ENCODE data around the gene RYR3. TPM values are rescaled to one million over a fixed set of nuclear protein-coding genes. Genes with fewer than 3 reads are reported as not detected.
"Not testable (repeated sequence)": the region's sequence is repeated elsewhere in the genome, so short reads cannot be mapped to it uniquely, and the experiment has no call there.

The RYR3 gene
- total RNA-seq, 1 experiment from 2014 or later: not detected

DNA sequence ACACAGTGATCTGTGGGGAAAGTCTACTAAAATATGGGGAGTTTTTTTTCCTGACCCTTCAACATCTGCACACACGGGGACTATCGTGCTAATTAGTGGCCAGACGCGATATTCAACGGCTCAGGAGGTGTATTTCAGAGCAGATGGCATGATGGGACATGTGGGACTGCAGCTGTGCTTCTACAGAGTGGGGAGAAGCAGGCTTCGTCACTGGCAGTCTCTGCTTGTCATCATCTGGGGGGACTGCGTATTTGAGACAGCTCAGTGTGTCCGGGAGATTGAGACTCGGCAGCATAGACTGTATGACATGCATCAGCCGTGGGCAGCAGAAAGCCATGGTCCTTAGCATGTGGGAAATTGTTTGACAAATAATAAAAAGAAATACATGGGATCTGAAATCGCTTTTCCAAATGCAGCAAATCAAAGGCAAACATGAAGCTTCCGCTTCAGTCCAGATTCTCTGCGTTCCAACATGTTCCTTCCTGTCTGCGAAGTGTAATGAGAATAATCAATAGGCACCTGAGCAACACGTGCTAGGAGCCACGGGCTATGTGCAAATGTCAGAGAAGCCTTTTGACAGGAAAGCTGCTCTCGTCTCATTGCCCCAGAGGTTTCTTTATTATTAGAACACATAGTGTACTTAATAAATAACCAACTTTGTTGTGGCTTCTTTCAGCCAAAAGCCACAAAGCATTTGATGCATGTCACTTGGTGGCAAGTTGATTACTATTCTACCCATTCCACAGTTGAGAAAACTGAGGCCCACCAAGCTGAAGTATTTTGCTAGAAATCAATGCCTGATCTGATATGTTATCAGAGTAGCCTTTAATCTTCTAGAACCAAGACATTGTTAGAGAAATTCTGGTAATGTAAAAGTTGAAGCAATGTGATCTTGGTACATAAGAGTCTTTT is 276.3 kb downstream of the RYR3 start:
- no peaks in the 10 kb centered on the region for H3K36me3 ChIP-seq (ENCODE audit: insufficient read depth, low read length)
- H4K20me1 ChIP-seq (ENCODE audit: insufficient read depth, low read depth, low read length): no peaks in the 10 kb centered on the region
- no peaks in the 10 kb centered on the region for H3K79me2 ChIP-seq (ENCODE audit: low read length)
- H3K4me3 ChIP-seq (ENCODE audit: low read length): no peak overlapping the region
- no peaks in the 10 kb centered on the region; the same call in 1 of the 2 replicates for H3K27me3 ChIP-seq (ENCODE audit: low read length)
- H3K4me2 ChIP-seq (ENCODE audit: low read depth, low read length, poor library complexity, severe bottlenecking): no peak overlapping the region
- no peaks in the 10 kb centered on the region for H3K9me3 ChIP-seq (ENCODE audit: low read length)
- no peak overlapping the region for H2AFZ ChIP-seq (ENCODE audit: low read length)
- H3K9me2 ChIP-seq (replicated peaks; ENCODE audit: insufficient read depth, low read length): no peaks in the 10 kb centered on the region
- no peak overlapping the region for H3K27ac ChIP-seq (ENCODE audit: low read length)
- no peaks in the 10 kb centered on the region for H3K4me1 ChIP-seq (ENCODE audit: low read length)
- H3K9ac ChIP-seq (ENCODE audit: low read length): no peak overlapping the region
- no peak for DNase-seq

DNA sequence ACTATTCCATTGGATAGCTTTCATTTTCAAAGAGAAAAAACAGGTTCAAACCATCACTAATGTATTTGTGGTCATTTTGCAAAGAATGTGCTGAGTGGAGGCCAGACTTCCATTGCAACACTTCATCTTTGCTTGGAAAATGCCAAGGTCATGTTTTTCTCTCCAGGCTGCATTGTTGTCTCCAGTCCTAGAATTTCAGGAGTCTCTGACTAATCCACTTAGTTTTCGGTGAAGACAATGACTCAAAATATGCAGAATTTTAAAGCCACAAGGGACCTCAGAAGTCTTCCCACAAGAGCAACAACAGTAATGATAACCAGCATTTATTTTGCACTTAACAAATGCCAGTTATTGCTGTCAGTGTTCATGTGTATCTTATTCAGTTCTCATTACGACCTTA is 277.0 kb downstream of the RYR3 start:
- no peak overlapping the region for H3K27ac ChIP-seq (ENCODE audit: low read length)
- no peaks in the 10 kb centered on the region for H3K79me2 ChIP-seq (ENCODE audit: low read length)
- H3K27me3 ChIP-seq (ENCODE audit: low read length): no peaks in the 10 kb centered on the region; the same call in 1 of the 2 replicates
- H3K9me3 ChIP-seq (ENCODE audit: low read length): no peaks in the 10 kb centered on the region
- no peaks in the 10 kb centered on the region for H3K9me2 ChIP-seq (replicated peaks; ENCODE audit: insufficient read depth, low read length)
- no peak overlapping the region for H3K4me3 ChIP-seq (ENCODE audit: low read length)
- no peak for DNase-seq
- no peak overlapping the region for H2AFZ ChIP-seq (ENCODE audit: low read length)
- no peaks in the 10 kb centered on the region for H4K20me1 ChIP-seq (ENCODE audit: insufficient read depth, low read depth, low read length)
- H3K36me3 ChIP-seq (ENCODE audit: insufficient read depth, low read length): no peaks in the 10 kb centered on the region
- H3K4me2 ChIP-seq (ENCODE audit: low read depth, low read length, poor library complexity, severe bottlenecking): no peak overlapping the region
- no peak overlapping the region for H3K9ac ChIP-seq (ENCODE audit: low read length)
- H3K4me1 ChIP-seq (ENCODE audit: low read length): no peaks in the 10 kb centered on the region

DNA sequence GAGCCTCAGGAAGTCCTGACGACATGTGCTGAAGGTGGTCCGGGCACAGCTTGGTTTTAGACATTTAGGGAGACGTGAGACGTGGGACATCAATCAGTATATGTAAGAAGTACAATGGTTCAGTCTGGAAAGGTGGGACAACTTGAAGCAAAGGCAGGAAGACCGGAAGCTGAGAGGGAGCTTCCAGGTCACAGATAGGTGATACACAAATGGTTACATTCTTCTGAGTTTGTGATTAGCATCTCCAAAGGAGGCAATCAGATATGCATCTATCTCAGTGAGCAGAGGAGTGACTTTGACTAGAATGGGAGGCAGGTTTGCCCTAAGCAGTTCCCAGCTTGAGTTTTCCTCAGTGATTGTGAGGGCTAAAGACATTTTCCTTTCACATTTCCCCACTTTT is 282.1 kb downstream of the RYR3 start:
- H3K4me1 ChIP-seq (ENCODE audit: low read length): no peaks in the 10 kb centered on the region
- no peaks in the 10 kb centered on the region for H3K27me3 ChIP-seq (ENCODE audit: low read length)
- H3K4me3 ChIP-seq (ENCODE audit: low read length): no peak overlapping the region
- no peaks in the 10 kb centered on the region for H3K9me3 ChIP-seq (ENCODE audit: low read length)
- no peak for DNase-seq
- no peak overlapping the region for H3K27ac ChIP-seq (ENCODE audit: low read length)
- no peak overlapping the region for H2AFZ ChIP-seq (ENCODE audit: low read length)
- H3K79me2 ChIP-seq (ENCODE audit: low read length): no peaks in the 10 kb centered on the region
- no peak overlapping the region for H3K9ac ChIP-seq (ENCODE audit: low read length)
- no peaks in the 10 kb centered on the region for H3K36me3 ChIP-seq (ENCODE audit: insufficient read depth, low read length)
- H4K20me1 ChIP-seq (ENCODE audit: insufficient read depth, low read depth, low read length): no peaks in the 10 kb centered on the region
- no peak overlapping the region for H3K4me2 ChIP-seq (ENCODE audit: low read depth, low read length, poor library complexity, severe bottlenecking)
- no peaks in the 10 kb centered on the region for H3K9me2 ChIP-seq (replicated peaks; ENCODE audit: insufficient read depth, low read length)

DNA sequence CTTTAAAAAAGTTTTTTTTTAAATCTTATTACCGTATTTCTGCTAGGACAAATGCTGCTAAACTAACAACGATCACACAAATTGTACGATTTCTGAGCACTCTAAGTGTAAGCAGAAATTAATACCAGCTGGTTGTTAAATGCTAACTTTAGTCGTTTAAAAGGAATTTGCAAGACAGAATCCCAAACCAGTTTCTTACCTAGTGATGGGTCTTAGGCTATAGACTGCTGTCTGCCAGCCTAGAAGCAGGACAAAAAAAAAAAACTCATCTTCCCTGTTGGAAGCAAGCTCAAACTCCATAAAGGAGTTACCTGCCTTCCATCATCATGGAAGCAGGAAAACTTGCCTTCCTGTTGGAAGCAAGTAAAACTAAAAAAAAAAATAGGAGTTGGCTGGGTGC is 287.6 kb downstream of the RYR3 start:
- not testable (repeated sequence) for DNase-seq; H3K9ac ChIP-seq (ENCODE audit: low read length); H3K27me3 ChIP-seq (ENCODE audit: low read length); H4K20me1 ChIP-seq (ENCODE audit: insufficient read depth, low read depth, low read length); H3K4me2 ChIP-seq (ENCODE audit: low read depth, low read length, poor library complexity, severe bottlenecking); H3K27ac ChIP-seq (ENCODE audit: low read length); H3K9me3 ChIP-seq (ENCODE audit: low read length); H3K36me3 ChIP-seq (ENCODE audit: insufficient read depth, low read length); H3K4me1 ChIP-seq (ENCODE audit: low read length); H2AFZ ChIP-seq (ENCODE audit: low read length); H3K9me2 ChIP-seq (replicated peaks; ENCODE audit: insufficient read depth, low read length); H3K79me2 ChIP-seq (ENCODE audit: low read length); H3K4me3 ChIP-seq (ENCODE audit: low read length)

DNA sequence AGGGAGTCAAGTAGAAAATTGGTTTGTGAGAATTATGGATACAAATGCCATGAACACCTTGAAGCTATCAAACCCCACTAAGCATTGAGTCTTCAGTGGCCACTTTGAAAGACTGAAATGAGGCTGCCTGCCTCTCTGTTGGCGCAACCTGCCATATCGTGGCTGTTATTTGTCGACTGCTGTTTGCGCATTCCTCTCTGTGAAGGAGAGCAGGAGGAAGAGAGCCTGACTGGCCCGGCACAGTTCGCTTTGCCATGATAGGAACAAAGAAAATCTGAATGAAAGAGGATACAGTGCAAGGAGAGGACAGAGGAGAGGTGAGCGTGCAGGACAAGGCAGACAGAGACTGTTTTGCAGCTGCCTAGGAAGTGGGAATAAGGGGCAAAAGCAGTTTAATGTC is 289.4 kb downstream of the RYR3 start:
- no peaks in the 10 kb centered on the region for H3K27me3 ChIP-seq (ENCODE audit: low read length)
- H3K79me2 ChIP-seq (ENCODE audit: low read length): no peaks in the 10 kb centered on the region
- H3K27ac ChIP-seq (ENCODE audit: low read length): no peak overlapping the region
- H3K4me1 ChIP-seq (ENCODE audit: low read length): no peaks in the 10 kb centered on the region
- H2AFZ ChIP-seq (ENCODE audit: low read length): no peak overlapping the region
- no peak overlapping the region for H3K9ac ChIP-seq (ENCODE audit: low read length)
- no peaks in the 10 kb centered on the region for H3K36me3 ChIP-seq (ENCODE audit: insufficient read depth, low read length)
- H3K9me2 ChIP-seq (replicated peaks; ENCODE audit: insufficient read depth, low read length): no peaks in the 10 kb centered on the region
- no peak for DNase-seq
- H3K4me3 ChIP-seq (ENCODE audit: low read length): no peak overlapping the region
- no peak overlapping the region for H3K4me2 ChIP-seq (ENCODE audit: low read depth, low read length, poor library complexity, severe bottlenecking)
- no peaks in the 10 kb centered on the region for H4K20me1 ChIP-seq (ENCODE audit: insufficient read depth, low read depth, low read length)
- H3K9me3 ChIP-seq (ENCODE audit: low read length): no peaks in the 10 kb centered on the region

DNA sequence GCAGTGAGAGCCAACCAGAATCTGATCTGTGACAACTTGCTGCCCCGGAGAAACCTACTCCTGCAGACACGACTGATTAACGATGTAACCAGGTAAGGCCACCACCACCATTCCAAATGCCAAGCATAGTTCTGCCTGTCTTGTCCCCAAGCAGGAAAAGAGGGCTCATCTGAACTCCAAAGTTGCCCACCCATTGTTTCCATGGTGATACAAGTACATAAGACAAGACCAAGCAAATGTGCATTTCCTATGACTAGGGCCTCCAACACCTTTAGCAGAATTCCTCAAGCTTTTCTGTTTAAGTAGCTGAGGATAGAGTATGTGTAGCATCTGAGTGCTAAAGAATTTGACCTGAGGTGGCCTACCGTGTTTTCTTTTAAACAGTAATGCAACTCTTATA is 290.7 kb downstream of the RYR3 start:
- H3K27me3 ChIP-seq (ENCODE audit: low read length): no peaks in the 10 kb centered on the region
- H3K9ac ChIP-seq (ENCODE audit: low read length): no peak overlapping the region
- H2AFZ ChIP-seq (ENCODE audit: low read length): no peak overlapping the region
- H3K79me2 ChIP-seq (ENCODE audit: low read length): no peaks in the 10 kb centered on the region
- no peaks in the 10 kb centered on the region for H3K9me2 ChIP-seq (replicated peaks; ENCODE audit: insufficient read depth, low read length)
- no peak for DNase-seq
- no peaks in the 10 kb centered on the region for H3K4me1 ChIP-seq (ENCODE audit: low read length)
- no peaks in the 10 kb centered on the region for H3K36me3 ChIP-seq (ENCODE audit: insufficient read depth, low read length)
- no peak overlapping the region for H3K4me2 ChIP-seq (ENCODE audit: low read depth, low read length, poor library complexity, severe bottlenecking)
- H4K20me1 ChIP-seq (ENCODE audit: insufficient read depth, low read depth, low read length): no peaks in the 10 kb centered on the region
- no peak overlapping the region for H3K27ac ChIP-seq (ENCODE audit: low read length)
- H3K9me3 ChIP-seq (ENCODE audit: low read length): no peaks in the 10 kb centered on the region
- H3K4me3 ChIP-seq (ENCODE audit: low read length): no peak overlapping the region

DNA sequence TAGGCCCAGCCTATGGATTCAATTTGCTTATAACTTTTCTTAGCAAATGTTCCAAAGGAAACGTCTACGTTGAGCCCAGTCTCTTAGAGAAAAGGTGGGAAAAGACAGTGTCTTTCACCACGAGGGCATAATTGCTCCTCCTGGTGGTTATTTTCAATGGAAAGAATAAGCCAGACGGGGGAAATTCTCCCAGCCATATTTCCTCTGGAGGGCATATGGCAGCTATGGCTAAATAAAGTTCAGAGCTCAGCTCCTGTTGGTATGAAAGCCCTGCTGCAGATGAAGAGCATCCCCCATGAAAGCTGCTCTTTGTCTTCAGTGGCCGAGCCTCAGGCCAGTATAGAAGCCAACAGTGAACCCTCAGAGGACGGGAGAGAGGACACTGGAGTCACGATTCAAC is 297.9 kb downstream of the RYR3 start:
- Histone ChIP-seq H4K20me1 (ENCODE audit: insufficient read depth, low read depth, low read length) (no peaks in the 10 kb centered on the region), H3K4me3 (ENCODE audit: low read length) (no peak overlapping the region), H3K4me1 (ENCODE audit: low read length) (no peaks in the 10 kb centered on the region), H3K4me2 (ENCODE audit: low read depth, low read length, poor library complexity, severe bottlenecking) (no peak overlapping the region), H3K9ac (ENCODE audit: low read length) (no peak overlapping the region), H3K9me3 (ENCODE audit: low read length) (no peaks in the 10 kb centered on the region), H3K27me3 (ENCODE audit: low read length) (no peaks in the 10 kb centered on the region), H3K27ac (ENCODE audit: low read length) (no peak overlapping the region), H3K36me3 (ENCODE audit: insufficient read depth, low read length) (no peaks in the 10 kb centered on the region), H2AFZ (ENCODE audit: low read length) (no peak overlapping the region), H3K9me2 (replicated peaks; ENCODE audit: insufficient read depth, low read length) (no peaks in the 10 kb centered on the region), H3K79me2 (ENCODE audit: low read length) (no peaks in the 10 kb centered on the region)
- DNase-seq: no peak

DNA sequence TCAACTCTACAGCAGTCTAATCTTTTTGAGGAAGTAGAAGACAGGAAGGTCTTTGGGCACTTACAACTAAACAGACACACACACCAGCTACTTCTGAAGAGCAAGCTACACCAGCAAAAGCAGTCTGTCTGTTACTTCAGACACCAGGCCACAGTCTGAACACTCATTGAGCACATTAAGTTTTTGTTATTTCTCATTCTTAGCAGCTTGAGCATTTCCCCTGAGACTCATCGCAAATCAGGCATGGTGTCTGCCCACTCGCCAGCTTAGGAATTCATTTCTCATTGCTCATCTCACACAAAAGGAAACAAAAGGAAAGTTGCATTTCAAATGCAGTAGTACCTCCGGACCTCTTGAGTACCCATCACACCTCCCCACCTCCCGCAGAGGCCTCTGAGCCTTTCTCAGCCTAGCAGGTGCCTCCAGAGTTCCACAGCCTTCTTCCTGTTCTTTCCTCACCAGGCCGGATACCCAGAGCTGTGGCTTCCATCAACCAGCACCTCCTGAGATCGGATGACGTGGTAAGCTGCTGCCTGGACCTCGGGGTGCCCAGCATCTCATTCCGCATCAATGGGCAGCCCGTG is 302.0 kb downstream of the RYR3 start:
- Histone ChIP-seq H3K9me3 (ENCODE audit: low read length) (no peaks in the 10 kb centered on the region), H3K27ac (ENCODE audit: low read length) (no peak overlapping the region), H3K9ac (ENCODE audit: low read length) (no peak overlapping the region), H3K79me2 (ENCODE audit: low read length) (no peaks in the 10 kb centered on the region), H3K4me1 (ENCODE audit: low read length) (no peaks in the 10 kb centered on the region), H3K27me3 (ENCODE audit: low read length) (no peaks in the 10 kb centered on the region), H3K36me3 (ENCODE audit: insufficient read depth, low read length) (no peaks in the 10 kb centered on the region), H3K9me2 (replicated peaks; ENCODE audit: insufficient read depth, low read length) (no peaks in the 10 kb centered on the region), H3K4me3 (ENCODE audit: low read length) (no peak overlapping the region), H2AFZ (ENCODE audit: low read length) (no peak overlapping the region), H3K4me2 (ENCODE audit: low read depth, low read length, poor library complexity, severe bottlenecking) (no peak overlapping the region), H4K20me1 (ENCODE audit: insufficient read depth, low read depth, low read length) (no peaks in the 10 kb centered on the region)
- no peak for DNase-seq

All from Karpas-422 (cell line).